B cell (primary cell): ENCODE results near the gene PITPNM3. TPM values are rescaled to one million over a fixed set of nuclear protein-coding genes. Genes with fewer than 3 reads are reported as not detected.

Experiments used
- ATAC-seq: fragments of 200-7000 bp; cut with Tn5 transposase; one replicate; pipeline ENCODE4 v1.10.0; 2021; ENCODE audit warnings: low read depth, mild to moderate bottlenecking, moderate number of reproducible peaks, moderate library complexity
- CTCF ChIA-PET: fragments of 350-600 bp; sonication (Branson Sonifier 250); formaldehyde crosslinking; loops from one replicate; lab custom pipeline; 2021; ENCODE audit warnings: antibody characterized with exemption, inconsistent platforms; lab: Charles Lee
- POLR2A ChIA-PET: fragments of 350-600 bp; sonication (Branson Sonifier 250); formaldehyde crosslinking; loops from one replicate; lab custom pipeline; 2021; ENCODE audit warnings: antibody characterized with exemption; lab: Charles Lee
- DNase-seq: peaks from one replicate; pipeline ENCODE4 v3.0.0; 2013
- H2AFZ ChIP-seq: 2 replicates; pipeline ENCODE4 v1.6.1; 2012; ENCODE audit warnings: mild to moderate bottlenecking, low read depth, low read length; ENCODE audit not compliant: insufficient read depth, poor library complexity, severe bottlenecking
- H3K27ac ChIP-seq, 2 donors: 1 replicate in 1 of 2; 2 replicates in 1 of 2; pipeline ENCODE4 v1.5.1; 2012 to 2013; ENCODE audit warnings: low read length in 2 of 2, mild to moderate bottlenecking in 2 of 2, moderate library complexity in 1 of 2
- H3K27me3 ChIP-seq, 4 experiments: fragments of 200-600 bp in 1 of 4; sonication (generic) in 1 of 4; replicated peaks in 1 of 4; 1 replicate in 2 of 4; 2 replicates in 2 of 4; pipeline versions ENCODE4 v1.6.1 to v1.7.0; 2013 to 2016; ENCODE audit warnings: low read length in 3 of 4, mild to moderate bottlenecking in 2 of 4, mixed read lengths in 1 of 4, moderate library complexity in 1 of 4; ENCODE audit not compliant: insufficient read depth in 4 of 4, control insufficient read depth in 3 of 4; ENCODE audit errors: control extremely low read depth in 1 of 4
- H3K36me3 ChIP-seq, 2 experiments: replicated peaks in 1 of 2; 1 replicate in 1 of 2; 2 replicates in 1 of 2; pipeline versions ENCODE4 v1.6.1 to v1.7.1; 2013; ENCODE audit warnings: low read length in 1 of 2; ENCODE audit not compliant: insufficient read depth in 2 of 2, control insufficient read depth in 1 of 2; ENCODE audit errors: control extremely low read depth in 1 of 2, extremely low read depth in 1 of 2
- H3K4me1 ChIP-seq, 2 donors: fragments of 200-600 bp in 1 of 2; sonication (generic) in 1 of 2; 1 replicate in 1 of 2; 2 replicates in 1 of 2; pipeline versions ENCODE4 v1.5.1 to v1.6.1; 2013 to 2017; ENCODE audit warnings: low read length in 2 of 2; ENCODE audit not compliant: control insufficient read depth in 2 of 2, insufficient read depth in 2 of 2
- H3K4me2 ChIP-seq: replicated peaks from 2 replicates; pipeline ENCODE3; 2012; ENCODE audit warnings: mild to moderate bottlenecking, low read depth, low read length; ENCODE audit not compliant: poor library complexity, severe bottlenecking
- H3K4me3 ChIP-seq, 5 experiments: fragments of 200-600 bp in 1 of 5; sonication (generic) in 1 of 5; 1 replicate in 3 of 5; 2 replicates in 2 of 5; pipeline versions ENCODE4 v1.5.1 to v1.7.0; 2011 to 2016; ENCODE audit warnings: low read length in 4 of 5, mild to moderate bottlenecking in 4 of 5, low read depth in 2 of 5, control low read depth in 1 of 5, moderate library complexity in 1 of 5; ENCODE audit not compliant: insufficient read depth in 1 of 5; ENCODE audit errors: control extremely low read depth in 1 of 5, extremely low read depth in 1 of 5
- H3K79me2 ChIP-seq: fragments of 200-600 bp; sonication (generic); one replicate; pipeline ENCODE4 v1.6.0; 2016; ENCODE audit warnings: low read length; ENCODE audit not compliant: control insufficient read depth, insufficient read depth
- H3K9ac ChIP-seq: fragments of 200-600 bp; sonication (generic); 2 replicates; pipeline ENCODE4 v1.6.1; 2017; ENCODE audit warnings: mild to moderate bottlenecking, low read length, moderate library complexity
- H3K9me3 ChIP-seq, 3 donors: one replicate each; pipeline versions ENCODE4 v1.6.1 to v1.7.1; 2013; ENCODE audit warnings: low read length in 2 of 3; ENCODE audit not compliant: control insufficient read depth in 2 of 3, insufficient read depth in 1 of 3; ENCODE audit errors: control extremely low read depth in 1 of 3
- H4K20me1 ChIP-seq: 2 replicates; pipeline ENCODE4 v1.6.0; 2012; ENCODE audit warnings: mild to moderate bottlenecking, low read length; ENCODE audit not compliant: insufficient read depth, control insufficient read depth, poor library complexity, severe bottlenecking
- H3K27ac Mint-ChIP-seq: one replicate; pipeline ENCODE4 v1.8.0; 2021; ENCODE audit warnings: mixed read lengths
- H3K27me3 Mint-ChIP-seq: one replicate; pipeline ENCODE4 v1.8.0; 2021; ENCODE audit warnings: mixed read lengths
- H3K4me1 Mint-ChIP-seq: one replicate; pipeline ENCODE4 v1.8.0; 2021; ENCODE audit warnings: mixed read lengths
- H3K4me3 Mint-ChIP-seq: one replicate; pipeline ENCODE4 v1.8.0; 2021; ENCODE audit warnings: mixed read lengths
- H3K9me3 Mint-ChIP-seq: one replicate; pipeline ENCODE4 v1.8.0; 2022; ENCODE audit warnings: mixed read lengths; ENCODE audit not compliant: insufficient read depth
- CTCF ChIP-seq: fragments of 200-600 bp; IDR thresholded peaks from one replicate; pipeline ENCODE4 v1.8.0; 2022; ENCODE audit warnings: antibody characterized with exemption, mild to moderate bottlenecking
- EZH2 ChIP-seq: IDR thresholded peaks from 2 replicates; pipeline ENCODE4 v1.6.1; 2012; ENCODE audit warnings: borderline replicate concordance, low read depth, mild to moderate bottlenecking, moderate library complexity, low read length; ENCODE audit not compliant: insufficient read depth, poor library complexity, severe bottlenecking
- WGBS: methylation state at CpG from one replicate; pipeline ENCODE4 v1.1.5; 2013; ENCODE audit warnings: missing lambda C conversion rate; ENCODE audit not compliant: insufficient coverage; 5-methylcytosine and 5-hydroxymethylcytosine counted together
- intact Hi-C: fragments of 100-400 bp; cut with micrococcal nuclease; formaldehyde crosslinking; loops from one replicate; pipeline ENCODE4 v1.10.0; 2022
- polyA plus RNA-seq: library from polyadenylated mRNA; depleted of rRNA; stranded (reverse); fragments of >200 nt; gene quantifications from 2 replicates; pipeline ENCODE4 v1.2.3, GENCODE V29; 2012
- total RNA-seq, 2 donors: library from RNA; stranded (reverse); fragments of 120-200 nt in 1 of 2; gene quantifications; 1 replicate in 1 of 2; 2 replicates in 1 of 2; pipeline versions ENCODE4 v1.2.3 to v1.2.4, GENCODE V29; 2013 to 2022

Gene PITPNM3
- total and polyA plus RNA-seq, 2 donors (not counting 1 experiment from before 2014, with no cell fraction given) = 0.31 to 0.49 TPM

- Histone ChIP-seq H3K27ac (no peak overlapping the region), H2AFZ (no peak overlapping the region), H3K27me3 (no peaks in the 10 kb centered on the region), H3K4me1 (peaks cover 0 to 2% of the 10 kb centered on the region in 2 donors), H3K36me3 (no peaks in the 10 kb centered on the region), H3K4me2 (no peak overlapping the region), H4K20me1 (no peaks in the 10 kb centered on the region), H3K79me2 (no peaks in the 10 kb centered on the region), H3K9me3 (peaks cover 0 to 3% (median 0%) of the 10 kb centered on the region in 3 donors), H3K4me3 (no peak overlapping the region), H3K9ac (no peak overlapping the region)
- 94% methylated on average over 17 of the region's 17 CpGs for whole genome bisulfite sequencing
- ChIA-PET CTCF (interaction anchor here (0.5 to 4.0 kb wide), 5 partner anchors 35 to 554 kb away, joined by 3 to 24 read pairs (median 9); partner anchors contain the start of gene AIPL1), POLR2A (no interaction called here)
- Mint-ChIP-seq H3K27ac (no peak overlapping the region), H3K4me3 (no peak overlapping the region), H3K27me3 (peaks cover 11% of the 10 kb centered on the region), H3K9me3 (no peaks in the 10 kb centered on the region), H3K4me1 (peaks cover 4% of the 10 kb centered on the region)
- no peak for DNase-seq
- ATAC-seq = no peak
- intact Hi-C loops = loop anchor here (5.0 kb wide), 2 partner anchors 126 to 231 kb away; no protein-coding TSS in a partner anchor
- TF ChIP-seq CTCF (no peak), EZH2 (no peak)
Measured at GRCh38 chr17:6470751-6471521, 85.4 kb downstream of the PITPNM3 start.

- Histone ChIP-seq H3K4me3 (no peak overlapping the region), H2AFZ (no peak overlapping the region), H3K9me3 (peaks cover 0 to 3% (median 0%) of the 10 kb centered on the region in 3 donors), H3K4me2 (no peak overlapping the region), H3K27ac (no peak overlapping the region), H3K27me3 (no peaks in the 10 kb centered on the region), H3K36me3 (no peaks in the 10 kb centered on the region), H4K20me1 (no peaks in the 10 kb centered on the region), H3K4me1 (peaks cover 0 to 2% of the 10 kb centered on the region in 2 donors), H3K79me2 (no peaks in the 10 kb centered on the region), H3K9ac (no peak overlapping the region)
- Mint-ChIP-seq H3K27ac (no peak overlapping the region), H3K27me3 (peaks cover 11% of the 10 kb centered on the region), H3K9me3 (no peaks in the 10 kb centered on the region), H3K4me1 (peaks cover 4% of the 10 kb centered on the region), H3K4me3 (no peak overlapping the region)
- ATAC-seq (no peak), DNase-seq (no peak)
- TF ChIP-seq EZH2 (no peak), CTCF (no peak)
- 90% methylated on average over 23 of the region's 24 CpGs for WGBS
- CTCF ChIA-PET = interaction anchor here (0.5 to 4.0 kb wide), 3 partner anchors 178 to 555 kb away, joined by 3 to 13 read pairs (median 3); no protein-coding TSS in a partner anchor
- intact Hi-C loops = loop anchor here (5.0 kb wide), 2 partner anchors 127 to 232 kb away; no protein-coding TSS in a partner anchor
- POLR2A ChIA-PET = no interaction called here
Measured at GRCh38 chr17:6470146-6470718, 86.1 kb downstream of the PITPNM3 start.
